Heart right ventricle (tissue), 16 donors: ENCODE results near the gene IFITM1. TPM values are rescaled to one million over a fixed set of nuclear protein-coding genes. Genes with fewer than 3 reads are reported as not detected.

ENCODE experiments used
- ATAC-seq, 8 donors: fragments of 200-7000 bp; cut with Tn5 transposase; one replicate each; pipeline ENCODE4 v1.9.1; 2020; ENCODE audit warnings: mild to moderate bottlenecking in 8 of 8, moderate library complexity in 8 of 8, moderate number of reproducible peaks in 1 of 8
- DNase-seq, 2 donors: peaks; one replicate each; pipeline ENCODE4 v3.0.0-alpha.2; 2020
- H3K27ac ChIP-seq, 10 donors: fragments of 200-600 bp; sonication (generic) in 2 of 10; one replicate each; pipeline versions ENCODE4 v1.5.0 to v1.8.0; 2020 to 2022; ENCODE audit warnings: mild to moderate bottlenecking in 3 of 10
- H3K27me3 ChIP-seq, 7 donors: fragments of 200-600 bp; one replicate each; pipeline ENCODE4 v1.8.0; 2021 to 2022; ENCODE audit warnings: mild to moderate bottlenecking in 2 of 7
- H3K36me3 ChIP-seq, 9 donors: fragments of 200-600 bp; sonication (generic) in 1 of 9; one replicate each; pipeline versions ENCODE4 v1.5.0 to v1.8.0; 2020 to 2022; ENCODE audit warnings: mild to moderate bottlenecking in 2 of 9
- H3K4me1 ChIP-seq, 9 donors: fragments of 200-600 bp; sonication (generic) in 1 of 9; one replicate each; pipeline versions ENCODE4 v1.5.0 to v1.8.0; 2020 to 2022; ENCODE audit warnings: mild to moderate bottlenecking in 4 of 9
- H3K4me3 ChIP-seq, 10 donors: fragments of 200-600 bp; sonication (generic) in 2 of 10; one replicate each; pipeline versions ENCODE4 v1.5.0 to v1.8.0; 2020 to 2022; ENCODE audit warnings: mild to moderate bottlenecking in 7 of 10, moderate library complexity in 2 of 10
- H3K9me3 ChIP-seq, 11 donors: fragments of 200-600 bp in 10 of 11; sonication (generic) in 2 of 11; one replicate each; pipeline versions ENCODE4 v1.5.0 to v1.8.0; 2013 to 2022; ENCODE audit warnings: mild to moderate bottlenecking in 2 of 11, control low read depth in 1 of 11, moderate library complexity in 1 of 11
- WGBS, 2 donors: extraction: QIAGEN DNeasy Blood & Tissue Kit; methylation state at CpG; one replicate each; pipeline ENCODE4 v1.1.7; 2013; ENCODE audit warnings: inconsistent platforms in 1 of 2; 5-methylcytosine and 5-hydroxymethylcytosine counted together
- intact Hi-C, 10 donors: fragments of 100-400 bp; cut with DNase I; formaldehyde crosslinking; loops; one replicate each; pipeline versions ENCODE4 v1.11.1 to v1.14.2; 2022
- polyA plus RNA-seq, 2 donors: library from polyadenylated mRNA; stranded (reverse); fragments of 200-250 nt; gene quantifications; one replicate each; pipeline ENCODE4 v1.2.3, GENCODE V29; 2013
- total RNA-seq, 10 donors: library from RNA; stranded (reverse); fragmentation: NEBNext Ultra II Directional in 3 of 10; extraction: Animal tissue kit (Norgen Biotek cat#: 25700) in 3 of 10; gene quantifications; one replicate each; pipeline versions ENCODE4 v1.2.1 to v1.2.4, GENCODE V29; 2021 to 2023
- TF ChIP-seq, protein P1 (sequence below), 9 donors: fragments of 200-600 bp; sonication (generic) in 2 of 9; IDR thresholded peaks; one replicate each; pipeline versions ENCODE4 v1.5.0 to v1.8.0; 2021 to 2022; ENCODE audit warnings: antibody characterized with exemption in 9 of 9, mild to moderate bottlenecking in 5 of 9, moderate library complexity in 1 of 9
- donor health status: Arrhythmogenic right ventricular cardiomyopathy.
- donor health status: ischemic (EF 13 %, LVEDD 7.1; RV severe dilation, severe dysfunction).
- donor health status: healthy with polysubstance abuse.
- donor health status: DM: no; HTN: yes; CAD: no.
- donor health status: DM: no; HTN: no; CAD: no.
- donor health status: ischemic (EF 25% LVEDD 6.9; RV normal size, moderate dysfunction).
- donor health status: ischemic (EF 25% LVEDD 5.7; RV mildly dilated, moderate dysfunction).
- donor health status: healthy.
- donor health status: DM: yes; HTN: yes; CAD: no.
- donor health status: Ischemic cardiomyopathy.
- donor health status: ischemic (EF 35%, LVEDD 5.7; RV mildly dilated, moderate dysfunction).
- donor health status: nonischemic (EF 11% LVEDD 7.7; RV severe dilation, severe dysfunction).
- donor health status: DM: yes; HTN: yes; CAD: no.
- donor health status: PGD.
- donor health status: ischemic (EF 29% LVEDD 5.4; RV normal size, mild dysfunction).
- donor health status: nonischemic (EF 23%, LVEDD 6.1; RV moderate dilation, normal function).

Gene IFITM1
- total and polyA plus RNA-seq, 12 donors: 51.6 to 427 (median 120) TPM

DNA sequence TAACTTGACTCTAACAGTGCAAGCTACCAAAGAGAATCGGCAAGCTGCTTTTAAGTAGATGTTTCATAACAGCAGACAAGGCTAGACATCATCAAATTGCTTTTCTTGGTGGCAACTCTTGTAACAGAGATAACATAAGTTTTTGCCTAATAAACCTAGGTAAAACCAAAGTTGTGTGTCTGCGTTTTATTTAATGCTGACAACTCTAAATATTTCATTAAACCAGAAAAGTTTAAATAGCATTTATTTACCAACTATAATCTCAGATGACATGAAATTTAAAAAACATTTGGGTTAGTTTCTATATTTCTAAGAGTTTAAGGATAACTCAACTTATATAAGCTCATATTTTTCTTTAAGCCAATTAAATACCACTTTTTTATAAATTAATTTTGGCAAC is 26.1 kb downstream of the IFITM1 start:
- intact Hi-C loops: no loop called here
- no peak for DNase-seq
- 96 to 97% methylated on average over 2 of the region's 2 CpGs for WGBS, 2 donors
- Histone ChIP-seq H3K36me3 (no peaks in the 10 kb centered on the region), H3K4me1 (peaks cover 7 to 37% (median 23%) of the 10 kb centered on the region in 9 donors), H3K27me3 (no peaks in the 10 kb centered on the region), H3K4me3 (no peak overlapping the region), H3K27ac (no peak overlapping the region), H3K9me3 (no peaks in the 10 kb centered on the region)
- ATAC-seq: no peak
- TF ChIP-seq, protein P1, sequence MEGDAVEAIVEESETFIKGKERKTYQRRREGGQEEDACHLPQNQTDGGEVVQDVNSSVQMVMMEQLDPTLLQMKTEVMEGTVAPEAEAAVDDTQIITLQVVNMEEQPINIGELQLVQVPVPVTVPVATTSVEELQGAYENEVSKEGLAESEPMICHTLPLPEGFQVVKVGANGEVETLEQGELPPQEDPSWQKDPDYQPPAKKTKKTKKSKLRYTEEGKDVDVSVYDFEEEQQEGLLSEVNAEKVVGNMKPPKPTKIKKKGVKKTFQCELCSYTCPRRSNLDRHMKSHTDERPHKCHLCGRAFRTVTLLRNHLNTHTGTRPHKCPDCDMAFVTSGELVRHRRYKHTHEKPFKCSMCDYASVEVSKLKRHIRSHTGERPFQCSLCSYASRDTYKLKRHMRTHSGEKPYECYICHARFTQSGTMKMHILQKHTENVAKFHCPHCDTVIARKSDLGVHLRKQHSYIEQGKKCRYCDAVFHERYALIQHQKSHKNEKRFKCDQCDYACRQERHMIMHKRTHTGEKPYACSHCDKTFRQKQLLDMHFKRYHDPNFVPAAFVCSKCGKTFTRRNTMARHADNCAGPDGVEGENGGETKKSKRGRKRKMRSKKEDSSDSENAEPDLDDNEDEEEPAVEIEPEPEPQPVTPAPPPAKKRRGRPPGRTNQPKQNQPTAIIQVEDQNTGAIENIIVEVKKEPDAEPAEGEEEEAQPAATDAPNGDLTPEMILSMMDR (IDR thresholded peaks at IDR 0.05): no peak

DNA sequence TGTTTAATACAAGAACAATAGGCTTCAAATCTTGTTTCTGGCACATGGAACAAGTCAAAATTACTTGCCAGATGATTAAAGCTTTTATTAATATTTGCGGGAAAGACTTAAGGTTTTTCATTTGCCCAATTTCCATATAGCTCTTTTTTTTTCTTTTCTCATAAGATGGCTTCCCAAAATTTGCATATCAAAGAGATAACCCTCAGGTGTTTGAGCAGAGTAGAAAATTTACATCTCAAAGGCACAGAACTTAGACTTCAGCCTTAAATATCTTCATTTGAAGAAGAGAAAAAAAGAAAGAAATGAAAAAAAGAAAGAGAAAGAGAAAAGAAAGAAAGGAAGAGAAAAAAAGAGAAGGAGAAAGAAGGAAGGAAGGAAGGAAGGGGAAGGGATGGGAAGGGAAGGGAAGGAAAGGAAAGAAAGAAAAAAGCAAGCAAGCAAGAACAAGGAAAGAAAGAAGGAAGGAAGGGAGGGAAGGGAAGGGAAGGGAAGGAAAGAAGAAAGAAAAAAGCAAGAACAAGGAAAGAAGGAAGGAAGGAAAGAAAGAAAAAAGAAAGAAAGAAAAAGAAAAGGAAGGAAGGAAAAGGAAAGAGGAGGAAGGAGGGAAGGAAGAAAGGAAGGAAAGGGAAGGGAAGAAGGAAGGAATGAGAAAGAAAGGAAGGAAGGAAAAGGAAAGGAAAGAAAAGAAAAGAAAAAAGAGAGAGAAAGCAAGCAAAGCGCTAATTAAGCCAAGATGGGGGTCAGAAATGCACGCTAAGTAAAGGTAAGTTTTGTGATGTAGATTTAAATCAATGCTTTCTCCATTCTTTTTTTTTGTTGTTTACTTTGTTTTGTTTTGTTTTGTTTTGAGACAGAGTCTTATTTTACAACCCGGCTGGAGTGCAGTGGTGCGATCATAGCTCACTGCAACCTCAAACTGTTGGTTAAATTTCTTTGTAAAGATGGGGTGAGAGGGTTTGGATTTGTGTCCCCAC is 27.0 kb downstream of the IFITM1 start:
- H3K4me1 ChIP-seq: peaks cover 3 to 29% (median 14%) of the 10 kb centered on the region in 9 donors
- 57 to 63% methylated on average over 5 of the region's 5 CpGs for WGBS, 2 donors
- intact Hi-C loops: no loop called here
- H3K9me3 ChIP-seq: no peaks in the 10 kb centered on the region
- H3K36me3 ChIP-seq: no peaks in the 10 kb centered on the region
- no peak overlapping the region for H3K4me3 ChIP-seq
- no peaks in the 10 kb centered on the region for H3K27me3 ChIP-seq
- no peak for ATAC-seq
- no peak for DNase-seq
- TF ChIP-seq, protein P1 (IDR thresholded peaks at IDR 0.05): no peak
- H3K27ac ChIP-seq: peak overlapping the region in 4 of 10 donors; percentile 8 to 78 (median 70)

DNA sequence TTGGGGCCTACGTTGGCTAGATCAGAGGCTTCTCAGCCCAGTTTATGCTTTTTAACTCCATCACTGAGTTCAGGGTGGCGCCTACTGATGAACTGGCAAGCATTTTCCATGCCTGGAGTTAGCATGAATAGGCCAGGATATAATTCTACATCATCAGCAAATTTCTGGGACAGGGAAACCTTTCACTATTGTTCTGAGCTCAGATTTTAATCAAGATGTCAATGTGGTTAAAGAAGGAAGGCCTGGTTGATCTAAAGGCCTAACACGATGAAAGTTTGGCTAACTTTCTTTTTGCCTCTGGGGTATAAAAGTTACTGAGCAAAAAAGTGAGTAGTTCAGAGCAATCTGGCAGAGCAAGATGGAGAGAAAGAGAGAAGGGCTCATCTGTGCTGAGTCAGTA is 28.5 kb downstream of the IFITM1 start:
- no peaks in the 10 kb centered on the region for H3K9me3 ChIP-seq
- TF ChIP-seq, protein P1 (IDR thresholded peaks at IDR 0.05): no peak
- H3K36me3 ChIP-seq: no peaks in the 10 kb centered on the region
- WGBS, 2 donors: 66 to 68% methylated on average over 3 of the region's 3 CpGs
- H3K27ac ChIP-seq: peak overlapping the region; percentile 8 to 78 (median 57)
- H3K27me3 ChIP-seq: no peaks in the 10 kb centered on the region
- DNase-seq (no peak), ATAC-seq (peak in 6 of 8 donors; percentile 51 to 86 (median 72))
- H3K4me3 ChIP-seq: no peak overlapping the region
- H3K4me1 ChIP-seq: peaks cover 0 to 14% (median 0%) of the 10 kb centered on the region in 9 donors
- intact Hi-C loops: no loop called here

DNA sequence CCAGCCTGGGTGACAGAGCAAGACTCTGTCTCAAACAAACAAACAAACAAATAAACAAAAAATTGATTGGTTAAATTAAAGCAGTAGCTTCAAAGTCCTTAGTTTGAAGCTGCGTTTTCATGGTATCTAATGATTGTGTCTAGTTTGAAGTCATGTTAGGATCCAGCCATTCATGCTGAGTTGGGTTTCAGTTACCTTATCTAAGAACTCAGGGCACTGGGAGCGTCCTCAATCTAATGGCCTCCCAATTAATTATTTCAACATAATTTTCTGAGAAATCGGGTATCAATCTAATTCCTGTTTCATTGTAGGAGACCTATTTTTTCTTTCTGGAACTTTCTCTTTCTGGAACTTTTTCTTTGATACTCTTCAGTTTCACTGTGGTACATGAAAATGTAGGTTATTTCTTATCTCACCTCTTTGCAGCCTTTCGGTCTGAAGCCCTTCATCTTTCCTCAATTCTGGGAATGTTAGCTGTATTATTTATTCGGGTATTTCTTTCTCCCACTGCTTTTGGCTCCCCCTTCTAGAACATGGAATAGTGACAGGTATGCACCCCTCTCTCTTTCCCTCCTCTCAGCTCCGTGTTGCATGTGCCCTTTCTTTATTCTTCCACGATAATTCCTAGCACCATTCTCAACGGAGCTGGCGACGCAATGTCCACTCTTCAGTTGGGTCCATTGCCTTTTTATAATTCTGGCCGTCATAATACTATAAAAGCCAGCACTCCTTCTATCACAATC is 31.2 kb downstream of the IFITM1 start:
- ATAC-seq: no peak
- Histone ChIP-seq H3K36me3 (no peaks in the 10 kb centered on the region), H3K9me3 (no peaks in the 10 kb centered on the region), H3K27me3 (no peaks in the 10 kb centered on the region), H3K4me1 (peaks cover 0 to 12% (median 4%) of the 10 kb centered on the region in 9 donors), H3K4me3 (no peak overlapping the region), H3K27ac (no peak overlapping the region)
- intact Hi-C loops: no loop called here
- DNase-seq: no peak
- TF ChIP-seq, protein P1 (IDR thresholded peaks at IDR 0.05): no peak
- 88 to 90% methylated on average over 11 of the region's 11 CpGs for WGBS, 2 donors
